K562 (cell line): ENCODE data around the gene ABCA10. TPM values are rescaled to one million over a fixed set of nuclear protein-coding genes. Genes with fewer than 3 reads are reported as not detected.

ENCODE experiments used
- ARID2 ChIP-seq: fragments of 450-650 bp; IDR thresholded peaks from 2 replicates; pipeline ENCODE4 v1.6.1; 2017; ENCODE audit warnings: antibody characterized with exemption, mild to moderate bottlenecking
- BHLHE40 ChIP-seq: IDR thresholded peaks from 2 replicates; pipeline ENCODE4 v1.6.1; 2011; ENCODE audit warnings: low read length, improper control_type of control experiment
- BMI1 ChIP-seq: fragments of 150-350 bp; IDR thresholded peaks from 2 replicates; pipeline ENCODE4 v1.6.1; 2014; ENCODE audit warnings: low read length
- BRF1 ChIP-seq: IDR thresholded peaks from 3 replicates; pipeline ENCODE4 v1.6.1; 2011; ENCODE audit warnings: borderline replicate concordance, mild to moderate bottlenecking; ENCODE audit not compliant: insufficient read length; ENCODE audit errors: extremely low read depth
- C11orf30 ChIP-seq: fragments of 450-650 bp; IDR thresholded peaks from 2 replicates; pipeline ENCODE4 v1.6.1; 2016; ENCODE audit warnings: low read depth, mild to moderate bottlenecking
- CC2D1A ChIP-seq: fragments of 450-650 bp; IDR thresholded peaks from 2 replicates; pipeline ENCODE4 v1.6.1; 2017; ENCODE audit warnings: mild to moderate bottlenecking
- CTCFL ChIP-seq: IDR thresholded peaks from 2 replicates; pipeline ENCODE4 v1.6.1; 2011; ENCODE audit warnings: borderline replicate concordance, low read depth, mild to moderate bottlenecking, moderate library complexity, low read length; ENCODE audit not compliant: insufficient read depth, poor library complexity, severe bottlenecking
- DDX20 ChIP-seq: fragments of 450-650 bp; IDR thresholded peaks from 2 replicates; pipeline ENCODE4 v1.6.1; 2016; ENCODE audit warnings: missing genetic modification characterization, low read depth, mild to moderate bottlenecking, missing compliant biosample characterization, moderate library complexity
- FOXP1 ChIP-seq: sonication (generic); formaldehyde crosslinking; IDR thresholded peaks from 2 replicates; pipeline ENCODE4 v1.8.0; 2022; ENCODE audit warnings: mild to moderate bottlenecking, missing genetic modification reagents
- GABPB1 ChIP-seq: sonication (generic); formaldehyde crosslinking; IDR thresholded peaks from 2 replicates; pipeline ENCODE4 v1.8.0; 2022; ENCODE audit warnings: mild to moderate bottlenecking, missing genetic modification reagents
- GATAD2B ChIP-seq: fragments of 450-650 bp; IDR thresholded peaks from 2 replicates; pipeline ENCODE4 v1.6.1; 2017; ENCODE audit warnings: mild to moderate bottlenecking, borderline replicate concordance
- GTF3C2 ChIP-seq: IDR thresholded peaks from 3 replicates; pipeline ENCODE4 v1.6.1; 2011; ENCODE audit warnings: borderline replicate concordance, mild to moderate bottlenecking, moderate library complexity; ENCODE audit not compliant: insufficient read length; ENCODE audit errors: extremely low read depth
- IRF2 ChIP-seq: sonication (generic); formaldehyde crosslinking; IDR thresholded peaks from 2 replicates; pipeline ENCODE4 v1.8.1; 2022; ENCODE audit warnings: mild to moderate bottlenecking, missing genetic modification reagents
- MAFF ChIP-seq: IDR thresholded peaks from 2 replicates; pipeline ENCODE4 v1.6.1; 2012; ENCODE audit warnings: low read length, improper control_type of control experiment
- POLR2AphosphoS5 ChIP-seq: IDR thresholded peaks from 2 replicates; pipeline ENCODE4 v1.6.1; 2011; ENCODE audit warnings: mild to moderate bottlenecking, low read depth, low read length, moderate library complexity; ENCODE audit not compliant: control insufficient read depth, insufficient read depth
- RFX7 ChIP-seq: fragments of 250-450 bp; sonication (Bioruptor Pico); IDR thresholded peaks from 2 replicates; pipeline ENCODE4 v1.5.1; 2021; ENCODE audit warnings: mild to moderate bottlenecking
- RNF219 ChIP-seq: fragments of 250-450 bp; sonication (Bioruptor Pico); IDR thresholded peaks from 2 replicates; pipeline ENCODE4 v1.5.0; 2022; ENCODE audit warnings: mild to moderate bottlenecking
- SMAD2 ChIP-seq: fragments of 150-350 bp; IDR thresholded peaks from 2 replicates; pipeline ENCODE4 v1.6.1; 2014; ENCODE audit warnings: low read depth, mild to moderate bottlenecking, low read length
- SMAD3 ChIP-seq: fragments of 450-650 bp; formaldehyde crosslinking; conservative IDR thresholded peaks from 2 replicates; pipeline ENCODE4 v1.4.0; 2020; ENCODE audit warnings: mild to moderate bottlenecking
- SOX6 ChIP-seq: fragments of 450-650 bp; IDR thresholded peaks from 2 replicates; pipeline ENCODE4 v1.6.1; 2014; ENCODE audit warnings: mild to moderate bottlenecking
- TBP ChIP-seq: optimal IDR thresholded peaks from 2 replicates; pipeline ENCODE3; 2011; ENCODE audit warnings: low read depth, low read length, improper control_type of control experiment
- ZNF23 ChIP-seq: fragments of 250-450 bp; sonication (Bioruptor Pico); IDR thresholded peaks from 2 replicates; pipeline ENCODE4 v1.4.0; 2020; ENCODE audit warnings: mild to moderate bottlenecking
- ZNF444 ChIP-seq: fragments of 250-450 bp; sonication (Bioruptor Pico); IDR thresholded peaks from 2 replicates; pipeline ENCODE4 v1.4.0; 2020; ENCODE audit warnings: mild to moderate bottlenecking, moderate library complexity
- ZNF75A ChIP-seq: fragments of 450-650 bp; formaldehyde crosslinking; IDR thresholded peaks from 2 replicates; pipeline ENCODE4 v1.4.0; 2020; ENCODE audit warnings: mild to moderate bottlenecking
- polyA plus RNA-seq, 8 experiments: library from polyadenylated mRNA; depleted of rRNA in 4 of 8; stranded (reverse) in 5 of 8; unstranded in 3 of 8; fragments of >200 nt; fragmentation: Nextera tagmentation in 2 of 8; fragmentation: Illumina TruSeq in 1 of 8; extraction: Ambion mirVana in 2 of 8; extraction: Trizol in 1 of 8; gene quantifications; 2 replicates each; pipeline versions ENCODE4 v1.2.1 to v1.2.3, GENCODE V29; 2011 to 2014; ENCODE audit warnings: inconsistent platforms in 1 of 8, missing spikeins in 1 of 8
- total RNA-seq, 7 experiments: library from RNA; depleted of rRNA in 6 of 7; stranded (reverse); fragments of >200 nt in 6 of 7; fragmentation: Illumina TruSeq in 2 of 7; extraction: Trizol in 2 of 7; gene quantifications; 2 replicates each; pipeline versions ENCODE4 v1.2.1 to v1.2.3, GENCODE V29; 2011 to 2021; ENCODE audit warnings: low replicate concordance in 1 of 7

ABCA10 gene
- total and polyA plus RNA-seq, 9 of the 15 experiments (the other 6 are each of a cell fraction or from before 2014, with no cell fraction given) = 0.04 to 0.45 (median 0.15) TPM; not detected in 1

DNA sequence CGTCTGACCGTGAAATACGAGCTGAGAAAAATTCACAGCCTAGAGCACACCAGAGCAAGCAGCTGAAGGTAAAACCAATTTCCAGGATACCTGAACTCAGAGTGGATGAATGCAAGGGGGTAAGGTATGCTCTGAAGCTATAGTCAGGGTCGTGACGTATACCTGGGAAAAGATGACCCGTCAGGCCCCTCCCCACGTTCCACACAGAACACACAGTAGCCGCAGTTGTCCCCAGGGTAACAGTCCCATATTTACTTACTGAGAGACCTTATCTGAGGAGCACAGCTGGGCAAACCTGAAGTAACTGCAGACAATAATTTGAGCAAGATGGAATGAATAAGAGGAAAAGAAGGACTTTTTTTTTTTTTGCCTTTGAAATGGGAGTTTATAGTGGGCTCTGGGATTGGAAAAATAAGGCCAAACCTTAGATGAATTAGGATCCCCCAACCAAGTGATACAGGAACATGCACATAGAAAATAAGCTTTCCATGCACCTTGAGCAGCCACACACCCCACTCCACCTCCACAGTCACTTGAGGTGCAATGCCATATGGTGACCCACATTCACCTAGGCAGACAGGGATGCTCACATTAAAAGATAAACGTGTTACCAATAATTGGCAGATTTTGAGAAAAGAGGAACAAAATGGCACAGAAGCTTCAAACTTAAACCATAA is 124.9 kb downstream of the ABCA10 start (continued):
- TF ChIP-seq SOX6 (peak; percentile 84), BRF1 (no peak), ARID2 (no peak), POLR2AphosphoS5 (peak; percentile 70), ZNF75A (CRISPR knock-in tag) (no peak), FOXP1 (CRISPR knock-in tag) (no peak), C11orf30 (no peak), ZNF444 (CRISPR knock-in tag) (no peak), CC2D1A (no peak), SMAD3 (CRISPR knock-in tag) (no peak), SMAD2 (no peak), TBP (peak; percentile 8), CTCFL (no peak), GATAD2B (no peak), MAFF (no peak), GTF3C2 (no peak), DDX20 (tag) (no peak), RNF219 (CRISPR knock-in tag) (no peak), RFX7 (CRISPR knock-in tag) (no peak), ZNF23 (CRISPR knock-in tag) (no peak), GABPB1 (CRISPR knock-in tag) (no peak), IRF2 (CRISPR knock-in tag) (no peak), BMI1 (no peak; the same call in 1 of the 2 replicates), BHLHE40 (no peak)
